ENCODE data around the gene SLC12A7. TPM values are rescaled to one million over a fixed set of nuclear protein-coding genes. Genes with fewer than 3 reads are reported as not detected.
"Not testable (repeated sequence)": the region's sequence is repeated elsewhere in the genome, so short reads cannot be mapped to it uniquely, and the experiment has no call there.

Gene SLC12A7
- total and polyA plus RNA-seq, 3 donors from 2014 or later, result 73.2 to 212 (median 168) TPM

GRCh38 chr5:1098986-1099597 lies 12.8 kb downstream of the SLC12A7 start:
- Histone ChIP-seq H3K4me1 (peaks cover 44% of the 10 kb centered on the region), H3K4me3 (no peak overlapping the region)
- TF ChIP-seq POLR2A (IDR thresholded peaks at IDR 0.05), result no peak
- TF ChIP-seq, protein P1, sequence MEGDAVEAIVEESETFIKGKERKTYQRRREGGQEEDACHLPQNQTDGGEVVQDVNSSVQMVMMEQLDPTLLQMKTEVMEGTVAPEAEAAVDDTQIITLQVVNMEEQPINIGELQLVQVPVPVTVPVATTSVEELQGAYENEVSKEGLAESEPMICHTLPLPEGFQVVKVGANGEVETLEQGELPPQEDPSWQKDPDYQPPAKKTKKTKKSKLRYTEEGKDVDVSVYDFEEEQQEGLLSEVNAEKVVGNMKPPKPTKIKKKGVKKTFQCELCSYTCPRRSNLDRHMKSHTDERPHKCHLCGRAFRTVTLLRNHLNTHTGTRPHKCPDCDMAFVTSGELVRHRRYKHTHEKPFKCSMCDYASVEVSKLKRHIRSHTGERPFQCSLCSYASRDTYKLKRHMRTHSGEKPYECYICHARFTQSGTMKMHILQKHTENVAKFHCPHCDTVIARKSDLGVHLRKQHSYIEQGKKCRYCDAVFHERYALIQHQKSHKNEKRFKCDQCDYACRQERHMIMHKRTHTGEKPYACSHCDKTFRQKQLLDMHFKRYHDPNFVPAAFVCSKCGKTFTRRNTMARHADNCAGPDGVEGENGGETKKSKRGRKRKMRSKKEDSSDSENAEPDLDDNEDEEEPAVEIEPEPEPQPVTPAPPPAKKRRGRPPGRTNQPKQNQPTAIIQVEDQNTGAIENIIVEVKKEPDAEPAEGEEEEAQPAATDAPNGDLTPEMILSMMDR (IDR thresholded peaks at IDR 0.05), result no peak

DNA sequence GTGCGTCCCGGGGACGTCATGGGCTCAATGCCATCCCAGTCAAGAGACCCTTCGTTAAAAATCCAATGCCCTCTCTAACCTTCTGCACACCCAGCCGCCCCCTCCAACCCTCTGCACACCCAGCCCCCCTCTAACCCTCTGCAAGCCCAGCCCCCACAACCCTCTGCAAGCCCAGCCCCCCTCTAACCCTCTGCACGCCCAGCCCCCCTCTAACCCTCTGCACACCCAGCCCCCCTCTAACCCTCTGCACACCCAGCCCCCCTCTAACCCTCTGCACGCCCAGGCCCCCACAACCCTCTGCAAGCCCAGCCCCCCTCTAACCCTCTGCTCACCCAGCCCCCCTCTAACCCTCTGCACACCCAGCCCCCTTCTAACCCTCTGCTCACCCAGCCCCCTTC lies 13.9 kb downstream of the SLC12A7 start:
- H3K4me3 ChIP-seq; DNase-seq; H3K36me3 ChIP-seq (ENCODE audit: low read depth, missing control alignments); intact Hi-C loops (cut with DNase I; ENCODE audit: low total_unique reads); H3K27ac ChIP-seq; H3K9me3 ChIP-seq; H3K27me3 ChIP-seq: not testable (repeated sequence)
- peaks cover 33% of the 10 kb centered on the region for H3K4me1 ChIP-seq
- 83 to 84% methylated on average over 6 to 7 of the region's 7 CpGs for WGBS, 2 donors

More at GRCh38 chr5:1098986-1099597, 12.8 kb downstream of the SLC12A7 start:
- H3K9me3 ChIP-seq, result no peaks in the 10 kb centered on the region
- H3K27me3 ChIP-seq, result no peaks in the 10 kb centered on the region
- intact Hi-C loops (cut with DNase I; ENCODE audit: low total_unique reads), result no loop called here
- peak overlapping the region in 1 of 2 donors; percentile 15 for H3K27ac ChIP-seq
- DNase-seq, result no peak
- H3K36me3 ChIP-seq (ENCODE audit: low read depth, missing control alignments), result no peaks in the 10 kb centered on the region
- WGBS, 2 donors, result 79 to 81% methylated on average over 24 to 28 of the region's 28 CpGs

DNA sequence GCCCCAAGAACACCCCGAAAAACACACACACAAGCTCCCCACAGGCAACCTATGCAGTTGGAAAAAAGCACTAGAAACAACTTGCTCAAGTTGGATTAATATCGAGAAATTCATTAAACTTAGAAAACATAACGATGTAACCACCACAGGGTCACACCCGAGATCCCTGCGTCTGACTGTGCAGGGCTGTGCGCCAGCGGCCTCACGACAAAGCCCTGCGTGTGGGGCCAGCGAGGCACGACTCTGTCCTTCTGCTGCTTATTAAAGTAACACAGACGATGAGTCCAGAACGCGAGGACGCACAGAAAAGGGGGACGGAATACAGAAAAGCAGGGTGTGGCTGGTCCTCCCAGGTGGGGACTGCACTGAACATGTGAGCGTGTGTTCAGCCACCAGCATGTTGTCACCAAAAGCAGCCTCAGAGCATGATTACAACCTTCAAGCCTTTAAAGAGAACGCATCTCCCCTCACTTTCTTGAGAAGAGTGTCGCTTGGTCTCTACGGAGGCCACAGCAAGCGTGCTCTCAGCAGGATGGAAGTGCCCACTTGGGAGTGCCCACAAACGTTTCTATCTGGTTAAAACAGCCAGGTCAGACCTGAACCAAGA lies 14.4 kb downstream of the SLC12A7 start:
- WGBS, 2 donors, result 80 to 81% methylated on average over 22 of the region's 22 CpGs
- H3K4me3 ChIP-seq, result no peak overlapping the region
- H3K27ac ChIP-seq, result no peak overlapping the region
- H3K4me1 ChIP-seq, result peaks cover 28% of the 10 kb centered on the region
- intact Hi-C loops (cut with DNase I; ENCODE audit: low total_unique reads), result no loop called here
- H3K27me3 ChIP-seq, result no peaks in the 10 kb centered on the region
- no peaks in the 10 kb centered on the region for H3K36me3 ChIP-seq (ENCODE audit: low read depth, missing control alignments)
- no peaks in the 10 kb centered on the region for H3K9me3 ChIP-seq
- DNase-seq, result no peak
- no peak for TF ChIP-seq POLR2A (IDR thresholded peaks at IDR 0.05)
- TF ChIP-seq, protein P1 (IDR thresholded peaks at IDR 0.05), result no peak

DNA sequence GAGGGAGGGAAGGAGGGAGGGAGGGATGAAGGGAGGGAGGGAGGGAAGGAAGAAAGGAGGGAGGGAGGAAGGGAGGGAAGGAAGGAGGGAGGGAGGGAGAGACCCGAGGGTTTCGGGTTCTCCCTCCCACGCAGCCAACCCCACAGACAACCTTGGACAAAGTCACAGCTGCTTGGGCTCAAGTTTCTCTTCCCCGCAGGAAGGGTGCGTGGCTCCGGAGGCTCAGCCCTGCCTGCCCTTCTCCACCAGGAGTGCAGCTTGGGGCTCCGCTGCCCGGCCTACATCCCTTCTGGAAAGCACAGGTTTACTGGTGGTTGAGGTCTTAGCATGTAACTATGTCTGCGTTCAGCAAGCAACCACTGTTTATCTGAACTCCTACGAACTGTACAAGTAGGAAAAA lies 15.0 kb downstream of the SLC12A7 start:
- Histone ChIP-seq H3K27ac (no peak overlapping the region), H3K9me3 (no peaks in the 10 kb centered on the region), H3K4me3 (no peak overlapping the region), H3K27me3 (no peaks in the 10 kb centered on the region), H3K36me3 (ENCODE audit: low read depth, missing control alignments) (no peaks in the 10 kb centered on the region), H3K4me1 (peaks cover 21% of the 10 kb centered on the region)
- no peak for DNase-seq
- intact Hi-C loops (cut with DNase I; ENCODE audit: low total_unique reads), result no loop called here
- TF ChIP-seq POLR2A (IDR thresholded peaks at IDR 0.05), result no peak
- TF ChIP-seq, protein P1 (IDR thresholded peaks at IDR 0.05), result no peak
- 41 to 57% methylated on average over 10 of the region's 10 CpGs for WGBS, 2 donors

- no peak overlapping the region for H3K4me3 ChIP-seq
- no peaks in the 10 kb centered on the region for H3K36me3 ChIP-seq (ENCODE audit: low read depth, missing control alignments)
- peaks cover 14% of the 10 kb centered on the region for H3K4me1 ChIP-seq
- H3K27me3 ChIP-seq, result no peaks in the 10 kb centered on the region
- intact Hi-C loops (cut with DNase I; ENCODE audit: low total_unique reads), result no loop called here
- H3K27ac ChIP-seq, result no peak overlapping the region
- H3K9me3 ChIP-seq, result no peaks in the 10 kb centered on the region
- DNase-seq, result no peak
- no peak for TF ChIP-seq POLR2A (IDR thresholded peaks at IDR 0.05)
- TF ChIP-seq, protein P1 (IDR thresholded peaks at IDR 0.05), result no peak
- WGBS, 2 donors, result 73 to 79% methylated on average over 11 of the region's 11 CpGs
Observed at GRCh38 chr5:1095990-1096363, 15.9 kb downstream of the SLC12A7 start.

Data from testis (tissue), 3 donors.